Loucy (cell line): ENCODE data around the gene ZNF423.

ENCODE experiments used
- EZH2phosphoT487 ChIP-seq: fragments of 200-600 bp; IDR thresholded peaks from 2 replicates; pipeline ENCODE4 v1.6.1; 2018; ENCODE audit warnings: antibody characterized with exemption, mild to moderate bottlenecking, moderate library complexity, borderline replicate concordance
- TF ChIP-seq, protein P1 (sequence below): fragments of 200-600 bp; sonication (generic); conservative IDR thresholded peaks from 2 replicates; pipeline ENCODE4 v1.5.1; 2014; ENCODE audit warnings: mild to moderate bottlenecking, antibody characterized with exemption, low read length

DNA sequence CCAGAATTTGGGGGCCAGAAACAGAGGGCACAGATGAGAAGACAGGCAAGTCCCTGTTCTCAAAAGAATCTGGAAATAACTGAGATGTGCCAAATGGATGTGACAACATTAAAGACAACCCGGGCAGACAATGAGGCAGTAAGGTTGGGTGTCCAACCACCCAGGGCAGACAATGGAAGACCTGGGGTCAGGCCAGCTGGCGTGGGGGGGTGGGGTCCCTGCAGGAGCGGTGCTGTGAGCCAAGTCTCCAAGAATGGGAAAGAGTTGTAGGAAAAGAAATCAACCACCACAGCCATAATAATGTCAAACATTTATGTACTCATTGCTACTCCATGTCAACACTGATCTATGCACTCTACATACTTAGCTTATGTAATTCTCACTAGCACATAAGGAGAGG is 279.0 kb downstream of the ZNF423 start:
- TF ChIP-seq, protein P1, sequence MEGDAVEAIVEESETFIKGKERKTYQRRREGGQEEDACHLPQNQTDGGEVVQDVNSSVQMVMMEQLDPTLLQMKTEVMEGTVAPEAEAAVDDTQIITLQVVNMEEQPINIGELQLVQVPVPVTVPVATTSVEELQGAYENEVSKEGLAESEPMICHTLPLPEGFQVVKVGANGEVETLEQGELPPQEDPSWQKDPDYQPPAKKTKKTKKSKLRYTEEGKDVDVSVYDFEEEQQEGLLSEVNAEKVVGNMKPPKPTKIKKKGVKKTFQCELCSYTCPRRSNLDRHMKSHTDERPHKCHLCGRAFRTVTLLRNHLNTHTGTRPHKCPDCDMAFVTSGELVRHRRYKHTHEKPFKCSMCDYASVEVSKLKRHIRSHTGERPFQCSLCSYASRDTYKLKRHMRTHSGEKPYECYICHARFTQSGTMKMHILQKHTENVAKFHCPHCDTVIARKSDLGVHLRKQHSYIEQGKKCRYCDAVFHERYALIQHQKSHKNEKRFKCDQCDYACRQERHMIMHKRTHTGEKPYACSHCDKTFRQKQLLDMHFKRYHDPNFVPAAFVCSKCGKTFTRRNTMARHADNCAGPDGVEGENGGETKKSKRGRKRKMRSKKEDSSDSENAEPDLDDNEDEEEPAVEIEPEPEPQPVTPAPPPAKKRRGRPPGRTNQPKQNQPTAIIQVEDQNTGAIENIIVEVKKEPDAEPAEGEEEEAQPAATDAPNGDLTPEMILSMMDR = no peak
- TF ChIP-seq EZH2phosphoT487 = no peak
